HepG2 (cell line): ENCODE data around the gene NEUROD1.

Experiments
- ARNT ChIP-seq: fragments of 450-650 bp; IDR thresholded peaks from 2 replicates; pipeline ENCODE4 v1.6.1; 2017
- CTCF ChIP-seq: sonication (generic); formaldehyde crosslinking; IDR thresholded peaks from 2 replicates; pipeline ENCODE4 v1.5.0; 2020; ENCODE audit warnings: mild to moderate bottlenecking, missing genetic modification reagents, moderate library complexity
- KLF12 ChIP-seq: sonication (generic); formaldehyde crosslinking; IDR thresholded peaks from 2 replicates; pipeline ENCODE4 v1.4.0; 2020; ENCODE audit warnings: missing genetic modification reagents, borderline replicate concordance
- POLR2A ChIP-seq, 2 experiments: IDR thresholded peaks; 2 replicates each; pipeline ENCODE4 v1.6.1; 2011; ENCODE audit warnings: low read depth in 2 of 2, low read length in 2 of 2, mild to moderate bottlenecking in 1 of 2, moderate library complexity in 1 of 2; ENCODE audit not compliant: insufficient read depth in 1 of 2
- SNAPC2 ChIP-seq: sonication (generic); formaldehyde crosslinking; IDR thresholded peaks from 2 replicates; pipeline ENCODE4 v1.8.1; 2022; ENCODE audit warnings: mild to moderate bottlenecking, missing genetic modification reagents
- SP1 ChIP-seq, 2 experiments: fragments of 450-650 bp in 1 of 2; sonication (generic) in 1 of 2; formaldehyde crosslinking in 1 of 2; IDR thresholded peaks; 2 replicates each; pipeline versions ENCODE4 v1.4.0 to v1.6.1; 2016 to 2020; ENCODE audit warnings: missing genetic modification reagents in 1 of 2
- SSRP1 ChIP-seq: IDR thresholded peaks from 2 replicates; pipeline ENCODE4 v1.6.1; 2016; ENCODE audit warnings: control low read depth
- SUZ12 ChIP-seq: fragments of 150-350 bp; IDR thresholded peaks from 2 replicates; pipeline ENCODE4 v1.6.1; 2014; ENCODE audit warnings: low read depth, low read length
- TFDP1 ChIP-seq: IDR thresholded peaks from 2 replicates; pipeline ENCODE4 v1.6.1; 2016; ENCODE audit warnings: missing compliant biosample characterization, missing genetic modification reagents, borderline replicate concordance
- TF ChIP-seq, protein P1 (sequence below): sonication (generic); formaldehyde crosslinking; IDR thresholded peaks from 2 replicates; pipeline ENCODE4 v1.4.0; 2020; ENCODE audit warnings: missing genetic modification reagents
- TF ChIP-seq, protein P2 (sequence below): sonication (generic); formaldehyde crosslinking; conservative IDR thresholded peaks from 2 replicates; pipeline ENCODE4 v1.8.0; 2022; ENCODE audit warnings: missing genetic modification reagents
- TF ChIP-seq, protein P3 (sequence below): sonication (generic); formaldehyde crosslinking; IDR thresholded peaks from 2 replicates; pipeline ENCODE4 v1.4.0; 2020; ENCODE audit warnings: missing genetic modification reagents

- no peak for TF ChIP-seq KLF12 (CRISPR knock-in tag)
- TF ChIP-seq SNAPC2 (CRISPR knock-in tag) = no peak
- no peak for TF ChIP-seq ARNT
- TF ChIP-seq SSRP1 (CRISPR knock-in tag) = no peak
- no peak for TF ChIP-seq CTCF (CRISPR knock-in tag)
- TF ChIP-seq SUZ12 = no peak
- TF ChIP-seq, protein P1, sequence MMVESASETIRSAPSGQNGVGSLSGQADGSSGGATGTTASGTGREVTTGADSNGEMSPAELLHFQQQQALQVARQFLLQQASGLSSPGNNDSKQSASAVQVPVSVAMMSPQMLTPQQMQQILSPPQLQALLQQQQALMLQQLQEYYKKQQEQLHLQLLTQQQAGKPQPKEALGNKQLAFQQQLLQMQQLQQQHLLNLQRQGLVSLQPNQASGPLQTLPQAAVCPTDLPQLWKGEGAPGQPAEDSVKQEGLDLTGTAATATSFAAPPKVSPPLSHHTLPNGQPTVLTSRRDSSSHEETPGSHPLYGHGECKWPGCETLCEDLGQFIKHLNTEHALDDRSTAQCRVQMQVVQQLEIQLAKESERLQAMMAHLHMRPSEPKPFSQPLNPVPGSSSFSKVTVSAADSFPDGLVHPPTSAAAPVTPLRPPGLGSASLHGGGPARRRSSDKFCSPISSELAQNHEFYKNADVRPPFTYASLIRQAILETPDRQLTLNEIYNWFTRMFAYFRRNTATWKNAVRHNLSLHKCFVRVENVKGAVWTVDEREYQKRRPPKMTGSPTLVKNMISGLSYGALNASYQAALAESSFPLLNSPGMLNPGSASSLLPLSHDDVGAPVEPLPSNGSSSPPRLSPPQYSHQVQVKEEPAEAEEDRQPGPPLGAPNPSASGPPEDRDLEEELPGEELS (CRISPR knock-in tag) = no peak
- TF ChIP-seq POLR2A (IDR thresholded peaks at IDR 0.05; ENCODE audit: insufficient read depth in 1 of 2, low read depth in 2 of 2, low read length in 2 of 2) = no peak
- TF ChIP-seq SP1 (IDR thresholded peaks at IDR 0.05) = no peak
- TF ChIP-seq SP1 (CRISPR knock-in tag; IDR thresholded peaks at IDR 0.05) = no peak
- no peak for TF ChIP-seq TFDP1 (CRISPR knock-in tag)
- TF ChIP-seq, protein P2, sequence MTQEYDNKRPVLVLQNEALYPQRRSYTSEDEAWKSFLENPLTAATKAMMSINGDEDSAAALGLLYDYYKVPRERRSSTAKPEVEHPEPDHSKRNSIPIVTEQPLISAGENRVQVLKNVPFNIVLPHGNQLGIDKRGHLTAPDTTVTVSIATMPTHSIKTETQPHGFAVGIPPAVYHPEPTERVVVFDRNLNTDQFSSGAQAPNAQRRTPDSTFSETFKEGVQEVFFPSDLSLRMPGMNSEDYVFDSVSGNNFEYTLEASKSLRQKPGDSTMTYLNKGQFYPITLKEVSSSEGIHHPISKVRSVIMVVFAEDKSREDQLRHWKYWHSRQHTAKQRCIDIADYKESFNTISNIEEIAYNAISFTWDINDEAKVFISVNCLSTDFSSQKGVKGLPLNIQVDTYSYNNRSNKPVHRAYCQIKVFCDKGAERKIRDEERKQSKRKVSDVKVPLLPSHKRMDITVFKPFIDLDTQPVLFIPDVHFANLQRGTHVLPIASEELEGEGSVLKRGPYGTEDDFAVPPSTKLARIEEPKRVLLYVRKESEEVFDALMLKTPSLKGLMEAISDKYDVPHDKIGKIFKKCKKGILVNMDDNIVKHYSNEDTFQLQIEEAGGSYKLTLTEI = no peak
- TF ChIP-seq, protein P3, sequence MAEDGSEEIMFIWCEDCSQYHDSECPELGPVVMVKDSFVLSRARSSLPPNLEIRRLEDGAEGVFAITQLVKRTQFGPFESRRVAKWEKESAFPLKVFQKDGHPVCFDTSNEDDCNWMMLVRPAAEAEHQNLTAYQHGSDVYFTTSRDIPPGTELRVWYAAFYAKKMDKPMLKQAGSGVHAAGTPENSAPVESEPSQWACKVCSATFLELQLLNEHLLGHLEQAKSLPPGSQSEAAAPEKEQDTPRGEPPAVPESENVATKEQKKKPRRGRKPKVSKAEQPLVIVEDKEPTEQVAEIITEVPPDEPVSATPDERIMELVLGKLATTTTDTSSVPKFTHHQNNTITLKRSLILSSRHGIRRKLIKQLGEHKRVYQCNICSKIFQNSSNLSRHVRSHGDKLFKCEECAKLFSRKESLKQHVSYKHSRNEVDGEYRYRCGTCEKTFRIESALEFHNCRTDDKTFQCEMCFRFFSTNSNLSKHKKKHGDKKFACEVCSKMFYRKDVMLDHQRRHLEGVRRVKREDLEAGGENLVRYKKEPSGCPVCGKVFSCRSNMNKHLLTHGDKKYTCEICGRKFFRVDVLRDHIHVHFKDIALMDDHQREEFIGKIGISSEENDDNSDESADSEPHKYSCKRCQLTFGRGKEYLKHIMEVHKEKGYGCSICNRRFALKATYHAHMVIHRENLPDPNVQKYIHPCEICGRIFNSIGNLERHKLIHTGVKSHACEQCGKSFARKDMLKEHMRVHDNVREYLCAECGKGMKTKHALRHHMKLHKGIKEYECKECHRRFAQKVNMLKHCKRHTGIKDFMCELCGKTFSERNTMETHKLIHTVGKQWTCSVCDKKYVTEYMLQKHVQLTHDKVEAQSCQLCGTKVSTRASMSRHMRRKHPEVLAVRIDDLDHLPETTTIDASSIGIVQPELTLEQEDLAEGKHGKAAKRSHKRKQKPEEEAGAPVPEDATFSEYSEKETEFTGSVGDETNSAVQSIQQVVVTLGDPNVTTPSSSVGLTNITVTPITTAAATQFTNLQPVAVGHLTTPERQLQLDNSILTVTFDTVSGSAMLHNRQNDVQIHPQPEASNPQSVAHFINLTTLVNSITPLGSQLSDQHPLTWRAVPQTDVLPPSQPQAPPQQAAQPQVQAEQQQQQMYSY (CRISPR knock-in tag) = no peak
Measured at GRCh38 chr2:181667234-181667633, 13.1 kb downstream of the NEUROD1 start.
